ENCODE data around the gene FCRL5.

The FCRL5 gene

DNA sequence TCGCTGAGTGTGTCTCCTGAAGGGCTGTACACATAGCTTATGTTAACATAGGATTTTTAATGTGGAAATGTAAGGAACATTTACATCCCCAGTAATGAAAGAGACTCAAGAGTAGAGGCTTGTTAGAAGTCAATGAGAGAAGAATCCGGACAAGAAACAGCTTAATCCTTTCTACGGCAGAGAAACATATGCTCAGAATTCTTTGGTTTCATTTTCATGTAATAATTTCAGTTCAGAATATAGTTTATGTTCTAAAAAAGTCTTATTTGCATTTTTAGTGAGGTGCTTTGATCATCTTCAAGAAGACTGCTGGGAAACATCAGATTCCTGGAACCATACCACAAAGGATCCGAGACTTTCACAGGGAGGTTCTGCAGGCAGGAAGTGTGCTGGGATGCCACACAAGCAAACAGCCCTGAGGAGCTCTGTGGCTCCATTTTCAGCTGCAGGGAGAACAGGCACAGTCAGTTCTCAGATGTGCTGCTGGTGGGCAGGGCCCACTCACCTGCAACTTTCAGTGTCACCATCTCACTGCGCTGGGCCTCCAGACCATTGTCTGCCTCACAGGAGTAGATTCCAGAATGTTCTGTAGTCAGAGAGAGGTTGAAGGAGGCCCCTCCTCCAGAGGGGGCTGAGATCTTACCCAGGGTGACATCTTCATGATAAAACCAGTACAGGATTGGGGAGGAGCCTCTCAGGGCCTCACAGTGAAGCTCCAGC, 28.4 kb downstream of the FCRL5 start:
- DNase-seq (ENCODE audit: low spot score) = no peak

DNA sequence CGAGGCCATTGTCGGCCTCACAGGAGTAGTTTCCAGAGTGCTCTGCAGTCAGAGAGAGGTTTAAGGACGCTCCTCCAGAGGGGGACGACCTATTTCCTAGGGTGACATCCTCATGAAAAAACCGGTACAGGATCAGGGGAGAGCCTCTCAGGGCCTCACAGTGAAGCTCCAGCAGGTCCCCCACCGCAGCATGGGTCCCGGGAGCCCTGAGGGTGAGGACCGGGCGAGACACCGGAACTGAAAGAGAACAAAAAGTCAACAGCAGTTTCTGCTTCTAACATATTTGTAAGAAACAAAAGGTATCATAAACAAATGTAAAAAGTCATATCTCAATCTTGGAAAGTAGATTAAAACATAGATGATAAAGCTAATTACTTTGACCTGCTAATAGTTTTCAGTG, 31.3 kb downstream of the FCRL5 start:
- DNase-seq (ENCODE audit: low spot score) = no peak

DNA sequence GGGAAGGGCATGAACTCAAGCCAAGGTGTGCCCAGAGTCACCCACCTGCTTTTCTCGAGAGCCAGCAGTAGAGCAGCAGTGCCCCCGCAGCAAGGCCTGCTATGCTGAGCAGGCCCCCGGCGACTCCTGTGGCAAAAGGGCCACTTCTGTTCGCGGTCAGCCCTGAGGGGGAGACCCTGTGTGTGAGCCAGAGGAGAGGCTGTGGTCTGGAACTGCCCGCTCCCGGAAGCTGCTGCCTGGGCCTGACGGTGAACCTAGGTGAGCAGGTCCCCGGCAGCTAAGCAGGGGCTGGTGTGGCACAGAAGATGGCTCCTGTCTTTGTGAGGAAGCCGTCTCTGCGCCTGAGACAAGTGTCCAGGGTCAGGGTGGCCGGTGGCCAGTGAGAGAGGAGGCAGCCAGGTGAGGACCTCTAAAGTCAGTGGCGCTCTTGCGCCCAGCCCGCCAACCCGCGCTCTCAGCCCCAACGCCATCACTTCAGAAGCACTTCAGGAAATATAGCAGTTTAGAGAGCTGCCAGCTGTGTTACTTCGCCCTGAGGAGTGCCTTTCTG, 31.9 kb downstream of the FCRL5 start:
- no peak for DNase-seq (ENCODE audit: low spot score)

DNA sequence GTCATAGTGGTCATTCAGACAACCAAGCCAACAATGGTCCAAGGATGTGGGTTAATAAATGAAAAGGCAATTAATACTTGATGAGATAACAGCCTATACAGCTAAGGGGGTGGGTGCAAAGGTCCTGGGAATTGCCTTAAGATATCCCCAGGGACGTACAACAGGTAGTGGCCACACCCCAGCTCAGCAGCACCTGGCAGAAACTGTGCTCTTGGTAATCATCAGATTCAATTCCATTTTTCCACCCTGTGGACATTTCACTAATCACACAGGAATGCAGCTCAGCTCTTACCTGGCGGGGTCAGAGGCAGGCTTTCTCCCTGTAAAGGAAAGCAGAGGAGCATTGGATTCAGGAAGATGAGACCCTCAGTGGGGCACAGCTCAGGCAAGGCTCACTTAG, 32.9 kb downstream of the FCRL5 start:
- DNase-seq (ENCODE audit: low spot score) = no peak

DNA sequence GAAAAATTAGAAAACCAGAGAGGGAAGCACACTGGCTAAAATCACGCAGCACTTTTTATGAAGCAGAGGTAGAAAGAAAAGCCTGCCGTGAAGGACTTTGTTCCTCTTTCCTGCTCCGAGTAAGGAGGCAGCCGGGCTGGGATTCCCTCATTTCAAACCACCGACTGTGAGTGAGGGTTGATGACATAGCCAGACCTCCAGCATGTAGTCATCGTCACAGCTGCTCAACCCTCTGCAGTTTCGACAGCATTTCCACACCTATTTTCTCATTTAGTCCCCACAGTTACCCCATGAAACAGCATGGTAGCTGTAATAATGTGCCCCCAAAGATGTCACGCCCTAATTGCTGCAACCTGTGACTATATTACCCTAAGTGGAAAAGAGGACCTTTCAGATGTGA, 35.3 kb downstream of the FCRL5 start:
- no peak for DNase-seq (ENCODE audit: low spot score)

DNA sequence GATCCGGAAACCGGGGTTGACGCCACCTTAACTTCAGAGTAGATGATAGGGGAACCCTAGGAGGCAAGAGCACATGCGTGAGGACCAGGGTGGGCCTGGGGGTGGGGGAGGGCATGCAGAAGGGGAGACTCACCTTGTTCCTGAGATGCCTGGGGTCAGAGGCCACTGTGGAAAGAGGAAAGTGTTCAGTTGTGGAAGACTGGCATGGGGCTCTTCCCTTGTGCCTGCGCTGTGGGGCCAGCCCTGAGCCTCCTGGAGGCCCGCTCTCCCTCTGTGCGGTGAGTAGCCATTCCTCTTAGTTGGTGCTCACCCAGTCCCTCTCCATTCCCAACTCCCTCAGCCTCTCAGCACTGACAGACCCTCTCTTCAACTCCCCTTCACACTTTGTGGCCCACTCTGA, 36.6 kb downstream of the FCRL5 start:
- no peak for DNase-seq (ENCODE audit: low spot score)

DNA sequence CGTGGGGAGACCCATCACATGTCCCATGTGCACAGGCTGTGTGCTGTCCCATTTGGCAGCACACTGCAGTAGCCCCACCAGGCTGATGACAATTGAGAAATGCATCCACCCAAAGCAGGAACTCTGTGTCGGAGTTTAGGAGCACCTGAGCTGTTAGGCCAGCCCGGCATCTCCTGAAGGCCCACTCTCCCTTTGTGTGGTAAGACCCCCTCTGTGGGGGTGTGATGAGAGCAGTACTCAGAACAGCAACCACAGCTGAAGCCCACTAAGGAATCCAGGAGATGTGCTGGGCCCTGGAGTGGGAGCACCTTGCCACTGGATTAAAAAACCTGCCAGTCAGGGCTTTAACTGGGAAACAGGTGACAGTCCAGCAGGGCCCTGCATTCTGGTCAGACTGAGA, 37.2 kb downstream of the FCRL5 start:
- DNase-seq (ENCODE audit: low spot score) = no peak

DNA sequence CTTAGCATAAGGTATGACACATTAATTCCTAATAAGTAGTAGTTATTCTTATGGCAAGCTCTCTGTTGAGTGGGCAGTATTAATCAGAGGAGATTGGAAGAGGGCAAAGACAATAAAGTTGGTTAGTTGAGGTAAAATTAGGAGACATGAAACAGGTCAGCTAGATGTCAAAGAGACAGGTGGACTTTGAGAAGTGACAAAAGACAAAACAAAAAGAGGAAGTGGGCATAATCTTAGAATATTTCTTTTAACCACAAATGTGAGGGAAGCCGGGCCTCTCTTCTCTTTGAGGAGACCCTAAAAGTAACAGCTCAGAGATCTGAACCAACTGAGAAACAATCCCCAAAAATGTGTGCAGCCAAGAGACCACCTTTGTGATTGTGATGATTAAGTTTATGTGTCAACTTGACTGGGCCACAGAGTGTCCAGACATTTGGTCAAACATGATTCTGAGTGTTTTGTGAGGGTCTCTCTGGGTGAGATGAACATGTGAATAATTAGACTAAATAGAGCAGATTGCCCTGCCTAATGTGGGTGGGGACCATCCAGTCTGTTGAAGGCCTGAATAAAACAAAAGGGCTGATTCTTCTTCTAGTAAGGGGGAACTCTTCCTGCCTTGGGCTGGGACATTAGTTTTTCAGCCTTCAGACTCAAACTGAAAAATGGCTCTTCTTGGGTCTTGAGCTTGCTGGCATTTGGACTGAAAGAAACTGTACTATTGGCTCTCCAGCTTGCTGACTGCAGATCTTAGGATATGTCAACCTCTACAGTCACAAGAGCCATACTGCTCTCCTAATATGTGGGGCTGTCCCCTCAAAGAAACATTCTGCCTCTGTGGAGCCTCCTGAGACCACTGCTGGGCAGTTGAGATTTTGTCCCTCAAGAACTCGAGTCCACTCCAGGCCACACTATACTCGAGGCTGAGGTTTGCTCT, 40.0 kb downstream of the FCRL5 start:
- DNase-seq (ENCODE audit: low spot score) = peak; percentile 38

DNA sequence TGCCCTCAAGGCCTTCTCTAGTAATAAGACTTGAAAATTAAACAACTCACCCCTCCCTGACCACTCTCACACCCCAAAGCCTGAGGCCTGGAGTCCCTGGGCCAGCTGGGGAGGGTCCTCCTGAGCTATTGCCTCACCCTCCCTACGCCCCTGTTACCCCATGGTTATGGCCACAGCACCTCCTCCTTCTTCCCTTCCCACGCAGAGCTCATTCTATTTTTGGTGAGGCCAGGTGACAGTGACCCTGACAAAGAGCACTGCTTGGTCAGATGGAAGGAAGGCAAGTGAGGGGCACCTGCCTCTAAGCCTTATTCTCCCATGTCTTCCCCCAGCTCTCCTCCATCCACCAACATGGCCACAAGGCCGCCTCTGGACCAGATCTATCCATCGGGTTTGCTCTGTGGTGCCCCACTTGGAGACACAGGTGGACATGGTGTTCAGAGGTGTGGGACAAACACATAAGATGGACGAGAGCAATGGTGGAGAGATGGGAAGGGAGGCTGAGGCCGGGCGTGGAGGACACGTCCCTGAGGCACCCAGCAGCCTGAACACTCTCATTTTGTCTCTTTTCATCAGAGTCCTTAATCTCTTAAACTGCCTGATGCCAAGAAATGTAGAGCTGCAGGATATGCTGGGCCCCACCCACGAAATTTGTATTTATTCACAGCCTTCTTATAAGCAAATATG, 42.6 kb downstream of the FCRL5 start:
- no peak for DNase-seq (ENCODE audit: low spot score)

DNA sequence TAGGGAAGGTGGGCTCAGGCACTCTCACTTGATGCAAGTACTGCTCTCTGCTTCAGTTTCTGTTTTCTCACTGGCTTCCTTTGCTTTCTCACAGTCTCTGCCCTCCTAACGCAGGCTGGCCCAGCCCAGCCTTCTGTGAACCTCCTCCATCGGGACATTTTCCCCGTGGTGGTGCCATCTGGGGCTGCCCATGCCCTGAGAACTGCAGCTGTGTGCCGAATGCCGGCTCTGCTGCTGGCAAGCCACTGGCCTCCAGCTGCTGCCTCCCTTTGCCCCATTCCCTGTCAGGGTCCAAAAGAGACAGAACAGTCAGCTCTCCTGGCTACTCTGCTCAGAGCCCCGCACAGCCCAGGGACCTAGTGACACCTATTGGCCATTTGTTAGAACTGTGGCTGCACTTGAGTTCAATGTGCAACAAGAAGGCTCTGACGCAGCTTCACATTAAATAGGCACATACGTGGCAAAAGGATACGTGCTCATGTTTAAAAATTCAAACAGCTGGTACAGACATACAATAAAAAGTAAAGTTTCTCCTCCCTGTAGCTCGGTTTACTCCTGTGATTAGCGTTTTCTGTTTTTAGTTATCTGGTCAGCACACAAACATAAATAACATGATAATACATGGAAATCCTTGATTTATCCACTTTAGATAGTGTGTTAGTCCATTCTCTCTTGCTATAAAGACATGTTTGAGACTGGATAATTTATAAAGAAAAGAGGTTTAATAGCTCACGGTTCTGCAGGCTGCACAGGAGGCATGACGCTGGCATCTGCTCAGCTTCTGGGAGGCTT, 46.6 kb downstream of the FCRL5 start:
- peak; percentile 77 for DNase-seq (ENCODE audit: low spot score)

DNA sequence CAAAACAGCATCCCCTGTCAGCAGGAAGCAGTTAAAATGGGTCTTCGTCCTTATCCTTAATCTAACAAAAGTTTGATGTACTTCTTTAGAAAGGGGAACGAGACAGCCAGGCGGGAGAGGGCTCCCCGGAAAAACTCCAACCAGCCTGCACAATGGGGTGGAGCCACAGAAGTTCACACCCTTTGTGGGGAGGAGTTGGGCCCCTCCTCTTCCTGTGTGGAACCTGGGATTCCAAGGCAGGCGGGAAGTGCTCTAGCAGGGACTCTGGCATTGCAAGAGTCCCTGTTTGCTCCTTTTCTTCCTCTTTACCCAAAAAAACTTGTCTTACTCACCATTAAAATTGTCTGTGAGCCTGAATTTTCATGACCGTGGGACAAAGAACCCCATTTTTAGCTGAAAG, 47.7 kb downstream of the FCRL5 start:
- no peak for DNase-seq (ENCODE audit: low spot score)

DNA sequence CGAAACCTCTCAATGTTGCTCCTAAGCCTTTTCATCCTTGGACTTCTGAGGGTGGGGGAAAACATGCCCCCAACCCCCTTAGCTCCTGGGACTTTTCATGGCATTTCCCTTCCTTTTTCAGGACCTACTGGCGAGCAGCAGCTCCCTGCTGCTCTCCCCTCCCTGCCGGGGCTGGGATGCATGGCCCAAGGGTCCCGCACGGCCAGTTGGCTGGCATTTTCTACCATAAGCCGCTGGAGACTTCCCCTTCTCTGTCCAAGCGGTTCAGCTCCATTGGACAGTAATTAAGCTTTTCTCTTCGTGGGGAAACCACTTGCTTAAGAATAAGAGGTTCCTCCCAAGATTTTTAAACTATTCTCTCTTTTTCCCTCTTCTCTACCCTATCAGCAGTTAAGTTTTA, 52.8 kb downstream of the FCRL5 start:
- DNase-seq (ENCODE audit: low spot score) = no peak

DNA sequence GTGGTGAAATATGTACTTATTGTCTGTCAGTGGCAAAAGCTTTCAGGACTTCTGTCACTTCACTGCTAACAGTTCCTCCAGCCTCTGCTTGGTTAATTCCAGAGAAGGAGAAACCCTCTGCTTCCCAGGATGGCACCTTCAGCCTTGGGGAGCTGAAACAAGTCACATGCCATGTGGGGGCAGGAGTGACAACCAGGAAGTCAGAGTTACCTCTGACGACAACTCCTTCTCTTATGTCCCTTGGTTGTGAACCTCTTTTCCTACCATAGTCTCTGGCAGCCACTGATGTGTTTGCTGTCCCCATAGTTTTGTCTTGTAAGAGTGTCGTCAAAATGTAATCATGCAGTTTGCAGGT, 53.6 kb downstream of the FCRL5 start:
- DNase-seq (ENCODE audit: low spot score) = no peak

DNA sequence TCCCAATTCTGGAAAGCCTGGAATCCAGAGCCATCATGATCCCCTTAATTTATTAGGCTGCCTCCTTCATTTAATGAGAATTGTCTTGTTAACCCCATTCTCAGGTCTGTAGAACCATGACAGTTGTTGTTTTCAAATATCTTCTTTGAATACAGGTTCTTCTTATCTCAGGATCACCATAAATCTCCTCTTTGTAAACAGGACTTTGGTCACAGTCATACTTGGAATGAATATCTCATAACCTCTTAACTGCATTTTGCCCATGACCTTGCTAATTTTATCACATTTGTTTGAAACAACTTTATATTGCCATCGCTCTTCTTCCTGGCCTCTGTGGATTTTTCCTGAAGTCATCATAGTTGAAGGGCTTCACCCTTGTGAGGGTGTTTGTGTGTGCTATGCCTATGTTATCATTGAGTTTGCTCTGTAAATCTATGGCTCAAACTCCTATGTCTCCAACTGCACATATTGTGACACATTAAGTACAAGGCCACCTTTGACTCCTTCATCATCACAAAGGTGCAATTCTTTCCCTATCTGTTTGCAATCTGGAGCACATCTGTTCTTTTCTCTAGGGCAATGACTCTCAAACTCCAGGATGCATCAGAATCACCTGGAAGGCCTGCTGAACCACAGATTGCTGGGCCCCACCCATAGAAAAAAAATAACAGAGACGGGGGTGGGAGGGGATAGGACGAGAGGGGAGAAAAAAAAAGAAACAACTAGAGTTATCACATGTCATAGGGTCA, 54.2 kb downstream of the FCRL5 start:
- DNase-seq (ENCODE audit: low spot score) = no peak

DNA sequence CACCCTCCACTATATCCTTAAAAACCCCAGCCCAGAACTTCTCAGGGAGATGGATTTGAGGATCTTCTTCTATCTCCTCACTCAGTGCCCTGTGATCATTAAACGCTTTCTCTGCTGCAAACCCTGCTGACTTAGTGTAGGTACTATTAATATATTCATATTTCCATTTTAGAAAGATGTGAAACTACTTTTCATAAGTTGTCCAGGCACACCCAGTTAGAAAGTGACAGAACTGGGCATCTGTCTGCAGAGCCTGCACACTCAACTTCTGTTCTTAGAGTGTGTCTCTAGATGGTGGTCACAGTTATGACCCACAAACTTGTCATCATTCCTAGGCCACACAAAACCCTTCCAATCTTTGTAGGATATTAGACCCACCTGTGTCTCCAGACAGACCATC, 55.0 kb downstream of the FCRL5 start:
- DNase-seq (ENCODE audit: low spot score) = no peak

DNA sequence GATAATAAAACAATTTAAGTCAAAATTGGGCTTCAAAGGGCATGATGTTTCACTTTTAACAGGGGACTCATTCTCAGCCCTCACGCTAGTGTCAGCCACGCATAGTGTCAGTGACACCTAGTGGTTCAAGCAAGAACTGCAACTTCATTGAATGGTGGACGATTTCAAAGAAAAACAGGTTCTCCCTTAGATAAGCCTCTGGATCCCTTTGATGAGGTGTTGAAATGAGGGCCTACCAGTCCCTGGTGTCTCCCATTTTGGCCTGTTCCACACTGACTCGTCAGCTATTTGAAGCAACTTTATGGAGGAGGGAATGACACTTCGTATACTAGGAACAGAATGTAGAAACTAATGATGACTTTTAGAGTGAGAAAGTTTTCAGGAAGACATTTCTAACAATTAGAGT, 56.2 kb downstream of the FCRL5 start:
- DNase-seq (ENCODE audit: low spot score) = peak; percentile 49

DNA sequence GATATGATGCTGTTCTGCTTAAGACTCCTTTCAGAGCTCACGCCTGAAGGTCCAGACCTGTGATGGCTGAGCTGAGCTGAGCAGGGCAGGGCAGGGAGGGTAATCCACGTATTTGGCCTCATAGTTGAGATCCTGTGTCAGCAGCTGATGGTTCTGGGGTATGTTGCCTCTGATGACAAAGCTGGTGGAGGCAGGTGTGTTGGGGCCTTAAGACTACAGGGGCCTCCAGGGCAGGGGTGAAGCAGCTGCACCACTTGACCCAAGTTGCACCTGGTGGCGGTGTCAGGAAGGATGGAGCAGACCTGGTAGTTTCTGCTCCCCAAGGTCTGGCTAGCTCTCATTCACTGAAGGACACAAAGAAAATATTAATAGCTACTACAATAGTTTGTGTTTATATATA, 57.0 kb downstream of the FCRL5 start:
- DNase-seq (ENCODE audit: low spot score) = no peak

DNA sequence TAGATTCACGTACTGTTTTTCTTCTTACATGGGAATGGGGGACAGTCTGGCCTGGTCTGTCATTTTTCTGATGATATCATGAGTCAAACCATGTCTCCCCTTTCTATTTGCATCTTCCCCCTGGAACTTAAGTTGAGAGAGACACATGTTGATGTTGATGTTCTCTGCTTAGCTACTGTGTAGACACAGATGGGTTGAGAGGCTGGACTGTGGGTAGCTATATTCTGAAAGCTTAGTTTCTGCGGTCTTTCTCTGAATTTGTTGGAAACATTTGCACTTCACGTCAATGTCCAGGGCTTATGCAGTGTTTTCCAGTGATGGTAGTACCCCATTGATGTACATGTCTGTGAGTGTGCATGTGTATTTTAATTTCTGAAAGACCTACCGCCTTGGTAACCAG, 58.2 kb downstream of the FCRL5 start:
- DNase-seq (ENCODE audit: low spot score) = no peak

DNA sequence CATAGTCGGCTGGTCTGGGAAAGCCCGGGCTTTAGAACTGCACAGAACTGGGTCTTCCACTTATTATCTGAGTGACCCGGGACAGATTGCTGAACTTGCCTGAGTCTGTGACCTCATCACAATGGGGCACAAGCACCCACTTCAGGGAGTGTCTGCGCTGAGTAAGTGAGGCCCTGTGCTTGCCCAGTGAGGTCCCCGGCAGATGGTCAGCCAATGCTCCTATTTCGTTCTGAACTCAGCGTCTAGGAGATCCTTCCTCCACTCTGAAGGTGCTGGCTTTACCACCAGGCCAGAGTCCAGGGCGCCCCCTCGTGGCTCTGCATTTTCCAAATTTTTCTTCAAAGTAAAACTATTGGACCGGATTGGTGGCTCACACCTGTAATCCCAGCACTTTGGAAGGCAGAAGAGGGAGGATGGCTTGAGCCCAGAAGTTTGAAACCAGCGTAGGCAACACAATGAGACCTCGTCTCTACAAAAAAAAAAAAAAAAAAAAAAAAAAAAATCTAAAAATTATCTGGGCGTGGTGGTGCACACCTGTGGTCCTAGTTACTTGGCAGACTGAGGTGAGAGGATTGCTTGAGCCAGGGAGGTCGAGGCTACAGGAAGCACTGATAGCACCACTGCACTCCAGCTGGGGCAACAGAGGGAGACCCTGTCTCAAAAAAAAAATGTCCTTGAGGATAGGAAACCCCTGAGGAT, 61.7 kb downstream of the FCRL5 start:
- DNase-seq (ENCODE audit: low spot score) = peak; percentile 38

DNA sequence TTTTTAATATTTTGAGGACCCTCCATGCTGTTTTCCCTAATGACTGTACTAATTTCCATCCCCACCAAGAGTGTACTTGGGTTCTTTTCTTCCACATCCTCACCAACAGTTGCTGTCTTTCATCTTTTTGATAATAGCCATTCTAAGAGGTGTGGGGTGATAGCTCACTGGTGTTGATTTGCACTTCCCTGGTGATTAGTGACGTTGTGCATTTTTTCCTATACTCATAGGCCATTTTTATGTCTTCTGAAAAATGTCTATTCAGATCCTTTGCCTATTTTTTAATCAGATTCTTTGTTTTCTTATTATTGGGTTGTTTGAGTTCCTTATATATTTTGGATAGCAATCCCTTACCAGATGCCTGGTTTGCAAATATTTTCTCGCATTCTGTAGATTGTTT, 64.2 kb downstream of the FCRL5 start:
- DNase-seq (ENCODE audit: low spot score) = no peak

DNA sequence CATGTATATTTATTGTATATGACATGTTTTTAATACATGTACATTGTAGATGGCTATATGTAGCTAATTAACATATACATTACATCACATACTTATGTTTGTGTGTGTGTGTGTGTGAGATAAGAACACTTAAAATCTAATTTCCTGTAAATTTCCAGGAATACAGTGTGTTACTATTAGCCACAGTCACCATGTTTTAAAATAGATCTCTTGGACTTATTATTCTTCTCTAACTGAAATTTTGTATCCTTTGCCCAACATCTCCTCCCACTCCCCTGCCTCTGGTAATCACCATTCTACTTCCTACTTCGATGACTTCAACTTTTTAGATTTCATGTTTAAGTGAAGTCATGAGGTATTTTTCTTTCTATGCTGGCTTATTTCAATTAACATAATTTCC, 64.8 kb downstream of the FCRL5 start:
- DNase-seq (ENCODE audit: low spot score) = no peak
